ENCODE data around the gene RPS6KA3. TPM values are rescaled to one million over a fixed set of nuclear protein-coding genes. Genes with fewer than 3 reads are reported as not detected.

Gene RPS6KA3
- total and polyA plus RNA-seq, 2 of the 8 experiments (the other 6 are each of a cell fraction or from before 2014, with no cell fraction given): 7.1 to 13.0 TPM

GRCh38 chrX:20221902-20222301 is 44.8 kb downstream of the RPS6KA3 start (continued):
- TF ChIP-seq CBX5 (IDR thresholded peaks at IDR 0.05; ENCODE audit: low read depth, low read length): no peak
